ENCODE data around the gene GPC1.

GPC1 gene

DNA sequence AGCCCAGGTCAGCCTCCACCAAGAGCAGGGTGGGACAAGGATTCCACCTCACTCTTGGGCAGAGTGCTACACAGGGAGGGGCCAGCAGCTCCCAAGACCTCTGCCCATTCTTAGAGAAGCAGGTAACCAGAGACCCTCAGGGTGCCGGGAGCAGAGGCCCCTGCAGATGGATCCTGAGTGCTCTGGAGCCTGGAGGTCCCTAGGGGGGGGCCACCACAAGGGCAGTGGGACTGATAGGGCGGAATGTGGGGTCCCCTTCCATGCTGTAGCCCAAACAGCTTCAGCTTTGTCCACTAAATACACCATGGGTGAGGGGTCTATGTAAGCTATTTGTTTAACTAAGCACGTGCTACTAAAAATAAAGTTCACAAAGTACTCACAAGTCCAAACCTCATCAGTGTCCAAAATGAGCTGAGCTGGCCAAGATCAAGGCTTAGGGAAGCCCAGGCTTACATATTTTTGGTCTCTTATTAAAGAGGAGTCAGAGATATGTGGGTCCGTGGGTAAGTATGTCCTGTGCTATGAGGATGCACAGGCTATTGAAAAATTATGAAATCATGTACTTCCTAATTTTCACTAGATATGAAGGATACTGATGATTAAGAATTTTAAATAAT is 21.5 kb upstream of the GPC1 start:
- DNase-seq, result no peak

GRCh38 chr2:240416821-240417220 is 18.6 kb upstream of the GPC1 start:
- no peak for DNase-seq

- DNase-seq, result no peak
Observed at GRCh38 chr2:240418311-240418710, 17.2 kb upstream of the GPC1 start.

- no peak for DNase-seq
Observed at GRCh38 chr2:240419271-240419670, 16.2 kb upstream of the GPC1 start.

GRCh38 chr2:240419723-240420122 is 15.7 kb upstream of the GPC1 start:
- DNase-seq, result no peak

- no peak for DNase-seq
Observed at GRCh38 chr2:240420206-240421104, 15.0 kb upstream of the GPC1 start.

DNA sequence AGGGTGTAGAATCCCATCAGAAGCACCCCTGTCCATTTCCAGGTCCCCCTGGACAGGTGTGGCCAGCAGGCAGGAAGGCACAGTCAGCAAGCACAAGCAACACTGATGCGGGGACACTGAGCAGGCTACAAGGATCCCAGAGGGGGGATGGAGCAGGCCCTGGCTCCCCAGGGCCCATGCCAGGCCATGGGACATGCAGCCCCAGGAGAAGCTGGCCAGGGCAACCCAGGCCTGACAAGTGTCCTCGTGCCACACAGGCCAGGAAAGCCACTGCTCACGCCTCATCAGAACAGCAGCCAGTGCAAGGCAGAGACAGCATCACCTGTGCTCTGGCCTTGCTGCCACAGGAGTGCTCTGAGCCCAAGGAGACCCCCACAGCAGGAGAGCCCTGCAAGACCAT is 14.1 kb upstream of the GPC1 start:
- DNase-seq, result no peak

GRCh38 chr2:240422658-240423329 is 12.7 kb upstream of the GPC1 start:
- DNase-seq, result no peak

DNA sequence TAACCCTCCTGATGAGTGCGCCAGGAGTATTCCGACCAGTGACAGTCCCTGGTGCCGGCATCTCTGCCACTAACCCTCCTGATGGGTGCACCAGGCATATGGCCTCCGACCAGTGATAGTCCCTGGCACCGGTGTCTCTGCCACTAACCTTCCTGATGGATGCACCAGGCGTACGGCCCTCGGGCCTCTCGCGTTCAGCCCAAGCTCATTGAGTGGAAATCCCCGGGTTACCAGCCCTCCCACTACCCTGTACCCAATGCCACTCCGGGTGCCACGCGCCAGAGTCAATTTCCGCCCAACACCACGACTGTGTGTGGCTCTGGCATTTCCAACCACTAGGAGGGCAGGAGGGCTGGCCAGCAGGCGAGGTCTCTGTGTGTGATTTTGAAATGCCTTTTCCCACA is 11.7 kb upstream of the GPC1 start:
- no peak for DNase-seq

DNA sequence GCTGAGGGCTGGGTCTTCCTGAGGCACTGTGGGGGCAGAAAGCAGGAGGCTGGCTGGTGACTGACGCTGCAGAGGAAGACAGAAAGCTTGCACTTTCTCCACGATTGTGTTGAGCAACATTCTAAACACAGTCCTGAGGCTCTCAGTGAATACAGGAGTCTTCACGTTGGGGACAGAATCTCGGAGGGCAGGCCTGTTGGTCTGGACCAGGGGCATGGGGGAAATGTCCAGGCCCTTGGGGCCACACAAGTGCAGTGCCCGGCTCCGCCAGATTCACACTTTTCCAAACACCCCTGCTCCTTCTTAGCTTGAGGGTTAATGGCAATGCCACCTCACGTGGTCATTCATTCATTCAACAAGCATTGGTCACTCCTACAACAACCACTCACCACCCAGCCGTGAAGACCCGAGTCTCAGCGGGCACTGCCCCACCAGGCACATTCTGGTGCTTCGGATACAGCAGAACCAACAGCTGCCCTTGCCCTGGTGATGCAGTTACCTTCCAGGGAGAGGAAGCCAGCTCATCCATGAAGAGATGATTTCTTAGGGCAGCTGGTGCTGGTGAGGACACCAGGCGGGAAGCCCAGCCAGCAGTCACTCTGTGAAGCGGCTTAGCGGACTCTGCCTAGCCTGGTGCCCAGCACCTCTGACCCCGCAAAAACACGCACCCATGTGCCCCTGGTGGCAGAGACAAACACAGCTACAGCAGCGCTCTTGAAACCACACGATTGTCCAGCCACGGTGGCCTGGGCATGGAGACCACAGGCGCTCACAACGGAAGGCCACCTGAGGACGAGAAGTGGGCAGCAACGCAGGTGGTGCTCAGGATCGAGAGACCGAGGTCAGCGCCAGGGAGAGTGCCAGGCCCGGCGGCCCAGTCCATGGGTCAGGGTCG is 10.9 kb upstream of the GPC1 start:
- no peak for DNase-seq

DNA sequence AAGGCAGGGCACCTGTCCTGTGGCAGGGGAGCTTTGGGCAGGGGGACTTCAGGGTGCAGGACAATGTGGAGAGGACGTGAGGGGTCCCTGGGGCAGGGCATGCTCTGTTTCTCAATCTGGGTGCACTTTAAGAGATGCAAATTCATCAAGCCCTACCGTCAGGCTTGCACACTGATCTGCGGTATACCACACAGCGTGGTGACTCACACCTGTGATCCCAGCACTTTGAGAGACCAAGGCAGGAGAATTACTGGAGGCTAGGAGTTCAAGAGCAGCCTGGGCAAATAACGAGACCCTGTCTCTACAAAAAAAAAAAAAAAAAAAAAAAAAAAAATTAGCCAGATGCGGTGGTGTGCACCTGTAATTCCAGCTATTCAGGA is 10.2 kb upstream of the GPC1 start:
- no peak for DNase-seq

DNA sequence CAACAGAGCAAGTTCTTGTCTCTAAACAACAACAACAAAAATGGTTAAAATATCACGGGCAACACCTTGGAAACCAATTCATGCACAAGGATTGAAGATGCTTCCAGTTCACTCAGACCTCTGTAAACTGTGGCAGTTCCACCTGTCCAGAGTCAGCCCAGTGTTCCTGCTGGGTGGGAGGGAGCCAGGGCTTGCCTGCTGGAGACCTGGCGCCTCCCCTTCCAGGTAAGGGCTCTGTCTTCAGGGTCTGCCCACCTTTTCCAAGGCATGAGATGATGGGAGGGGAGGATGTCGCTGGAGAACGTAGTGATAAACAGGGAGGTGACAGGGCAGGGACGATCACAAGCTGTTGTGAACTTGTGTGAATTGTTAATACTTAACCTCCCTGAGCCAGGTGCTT is 9.8 kb upstream of the GPC1 start:
- no peak for DNase-seq

DNA sequence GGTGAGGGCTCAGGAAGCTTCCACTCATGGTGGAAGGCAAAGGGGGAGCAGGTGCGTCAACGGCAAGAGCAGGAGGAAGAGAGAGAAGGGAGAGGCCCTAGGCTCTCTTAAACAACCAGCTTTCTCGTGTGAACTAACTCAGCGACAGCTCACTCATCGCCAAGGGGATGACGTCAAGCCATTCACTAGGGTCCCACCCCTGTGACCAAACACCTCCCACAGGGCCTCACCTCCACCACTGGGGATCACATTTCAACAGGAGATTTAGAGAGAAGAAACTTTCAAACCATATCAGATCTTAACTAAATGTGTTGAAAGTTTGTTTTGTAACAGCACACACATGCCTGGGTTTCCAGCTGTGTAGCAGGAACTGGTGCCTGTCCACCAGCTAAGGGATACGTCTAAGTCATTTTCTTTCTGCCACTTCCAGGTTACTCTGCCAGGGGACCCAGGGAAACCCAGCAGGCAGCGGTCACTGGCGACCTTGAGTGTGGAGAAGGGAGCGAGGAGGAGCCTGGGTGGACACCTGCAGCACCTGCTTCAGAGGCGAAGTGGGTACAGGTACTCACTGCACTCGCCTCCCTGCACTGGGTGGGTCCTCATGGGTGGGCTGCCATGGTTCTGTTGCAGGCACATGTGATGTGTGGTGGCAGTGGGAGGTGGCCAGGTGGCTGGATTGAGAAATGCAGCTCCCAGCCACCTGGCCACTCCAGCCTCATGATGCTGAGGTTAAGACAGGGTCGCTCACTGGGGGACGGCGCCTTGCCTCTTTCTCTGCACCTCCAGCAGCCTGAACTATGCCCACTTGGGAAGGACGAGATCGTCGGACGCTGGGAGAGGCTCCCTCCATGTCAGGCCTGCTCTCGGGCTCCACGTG is 8.4 kb upstream of the GPC1 start:
- no peak for DNase-seq

DNA sequence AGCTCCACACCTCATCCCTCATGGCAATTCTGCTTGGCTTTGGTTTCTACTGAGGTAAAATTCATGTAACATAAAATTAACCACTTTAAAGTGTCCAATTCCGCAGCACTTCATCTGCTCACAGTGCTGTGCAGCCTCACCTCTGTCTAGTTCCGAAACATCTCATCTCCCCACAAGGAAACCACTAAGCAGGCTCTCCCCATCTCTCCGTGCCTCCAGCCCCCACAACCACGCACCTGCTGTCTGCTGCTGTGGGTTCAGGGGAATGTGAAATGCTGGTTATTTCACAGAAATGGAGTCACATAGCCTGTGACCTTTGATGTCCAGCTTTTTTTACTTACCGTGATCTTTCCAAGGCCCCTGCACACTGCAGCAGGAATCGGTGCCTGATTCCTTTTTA is 7.7 kb upstream of the GPC1 start:
- no peak for DNase-seq

DNA sequence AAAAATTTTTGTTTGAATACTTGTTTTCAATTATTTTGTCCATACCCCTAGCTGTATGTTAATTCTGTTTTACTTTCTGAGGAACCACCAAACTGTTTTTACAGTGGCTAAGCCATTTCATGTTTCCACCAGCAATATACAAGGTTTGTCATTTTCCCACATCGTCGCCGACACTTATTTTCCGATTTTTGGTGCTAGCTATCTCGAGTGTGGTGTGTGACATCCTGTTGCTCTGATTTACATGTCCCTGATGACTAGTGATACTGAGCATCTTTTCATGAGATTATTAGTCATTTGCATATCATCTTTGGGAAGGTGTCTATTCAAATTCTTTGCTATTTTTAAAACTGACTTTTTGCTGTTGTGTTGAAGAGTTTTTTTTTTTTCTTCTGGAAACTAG is 7.2 kb upstream of the GPC1 start:
- DNase-seq, result no peak

GRCh38 chr2:240429341-240429871 is 6.1 kb upstream of the GPC1 start:
- DNase-seq, result no peak

DNA sequence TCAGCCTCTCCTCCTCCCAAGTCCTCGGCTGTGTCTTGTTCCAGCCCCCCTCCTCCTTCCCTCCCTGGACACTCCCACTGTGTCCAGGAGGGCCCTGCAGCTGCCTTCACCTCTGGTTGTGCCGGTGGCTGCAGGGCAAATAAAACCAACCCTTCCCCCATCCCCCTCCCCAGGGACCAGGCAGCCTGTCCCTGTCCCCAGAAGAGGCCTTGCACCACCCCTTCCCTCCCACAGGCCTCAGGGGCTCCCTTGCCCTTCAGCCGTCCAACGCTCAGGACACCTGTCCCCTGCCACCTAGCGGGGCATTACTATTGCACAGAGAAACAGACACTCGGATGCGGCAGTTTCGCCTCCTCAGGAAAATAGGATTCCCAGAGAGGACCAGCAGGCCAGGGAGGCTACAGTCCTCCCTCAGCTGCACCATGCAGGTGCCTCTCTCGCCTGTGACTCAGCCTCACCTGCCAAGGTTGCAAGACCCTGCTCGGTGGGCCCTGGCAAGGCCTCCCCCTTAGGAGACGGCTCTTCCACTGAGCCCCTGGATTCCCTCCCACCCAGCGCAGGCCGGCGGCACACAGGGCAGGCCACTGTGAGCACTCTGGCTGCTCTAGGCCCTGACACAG is 5.5 kb upstream of the GPC1 start:
- DNase-seq, result no peak

- no peak for DNase-seq
Observed at GRCh38 chr2:240430595-240430994, 4.9 kb upstream of the GPC1 start.

DNA sequence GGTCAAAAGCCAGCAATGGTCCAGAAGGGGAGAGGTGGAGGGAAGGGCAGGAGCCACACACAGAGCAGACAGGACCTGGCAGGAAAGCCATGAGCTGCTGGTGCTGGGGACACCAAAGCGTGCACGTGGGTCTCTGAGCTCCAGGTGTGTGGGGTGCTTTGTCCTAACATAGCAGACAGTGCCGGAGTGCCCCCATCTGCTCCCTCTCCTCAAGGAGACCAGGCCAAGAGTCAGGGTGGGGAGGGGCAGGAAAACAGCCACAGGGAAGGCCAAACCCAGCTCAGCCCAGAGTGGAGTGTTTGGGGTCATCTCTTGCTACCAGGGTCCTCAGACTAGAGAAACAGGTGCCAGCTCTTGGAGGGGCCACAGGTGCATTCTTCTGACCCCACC is 4.2 kb upstream of the GPC1 start:
- no peak for DNase-seq

DNA sequence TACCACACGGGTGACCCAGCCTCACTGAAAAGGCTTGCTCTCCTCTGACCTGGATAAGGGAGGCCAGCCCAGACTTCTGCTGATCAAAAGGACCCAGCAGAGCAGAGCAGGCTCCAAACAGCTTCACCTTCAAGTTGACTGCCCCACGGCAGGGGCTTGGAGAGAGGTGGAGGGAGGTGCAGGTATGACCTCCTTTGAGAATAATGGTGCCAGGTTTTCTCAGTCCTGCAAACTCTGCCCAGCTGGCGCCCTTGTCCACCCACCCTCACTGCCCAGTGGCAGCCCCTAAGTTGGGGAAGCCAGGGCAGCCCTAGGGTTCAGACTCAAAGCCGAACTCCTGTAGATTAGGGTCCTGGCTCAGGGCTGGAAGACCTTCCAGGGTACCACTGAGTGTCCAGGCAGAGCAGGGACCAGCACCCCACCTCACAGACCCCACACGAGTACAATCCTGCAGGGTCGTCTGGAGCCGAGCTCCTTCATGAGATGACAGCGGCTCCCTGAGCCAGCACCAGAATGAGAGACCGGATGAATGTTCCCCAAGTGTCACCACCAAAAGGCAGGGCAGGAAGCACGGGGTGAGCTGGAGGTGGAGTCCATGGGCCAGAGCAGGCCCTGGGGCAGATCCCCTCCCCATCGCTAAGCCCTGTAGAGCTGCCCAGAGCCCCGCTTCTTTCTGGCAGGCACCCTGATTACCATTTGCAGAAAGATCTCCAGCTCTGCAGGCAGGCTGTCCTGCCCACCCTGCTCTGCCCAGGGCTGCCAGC is 3.6 kb upstream of the GPC1 start:
- DNase-seq, result no peak

DNA sequence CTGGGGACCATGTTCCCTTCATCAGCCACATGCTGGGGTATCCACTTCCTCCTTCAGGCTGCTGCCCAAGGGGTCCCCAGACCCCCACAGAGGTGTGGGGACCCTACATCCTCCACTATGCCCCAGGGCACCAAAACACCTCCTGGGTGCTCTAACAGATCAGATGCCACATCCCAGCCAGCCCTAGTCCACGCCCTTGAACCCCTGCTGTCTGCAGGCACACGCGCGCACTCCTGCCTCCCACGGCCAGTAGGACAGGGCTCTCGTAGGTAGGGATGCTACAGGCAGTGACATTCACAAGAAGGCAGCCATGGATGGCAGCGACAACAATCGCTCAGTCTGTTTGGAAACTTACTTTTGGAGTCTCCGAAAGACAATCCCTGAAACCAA is 3.0 kb upstream of the GPC1 start:
- no peak for DNase-seq
